WI38 (cell line): ENCODE data around the gene ANKRD33B.

Source experiments
- H3K4me3 ChIP-seq: 2 replicates; pipeline ENCODE4 v1.5.1; 2011; ENCODE audit warnings: low read depth, mild to moderate bottlenecking, control low read depth, low read length
- CTCF ChIP-seq: IDR thresholded peaks from 2 replicates; pipeline ENCODE4 v1.5.1; 2012; ENCODE audit warnings: low read depth, mild to moderate bottlenecking, control low read depth, low read length

The ANKRD33B gene

GRCh38 chr5:10588109-10588775 is 24.4 kb downstream of the ANKRD33B start:
- TF ChIP-seq CTCF, result no peak
- H3K4me3 ChIP-seq, result no peak overlapping the region

GRCh38 chr5:10588779-10589447 is 25.0 kb downstream of the ANKRD33B start:
- no peak overlapping the region for H3K4me3 ChIP-seq
- TF ChIP-seq CTCF, result no peak

DNA sequence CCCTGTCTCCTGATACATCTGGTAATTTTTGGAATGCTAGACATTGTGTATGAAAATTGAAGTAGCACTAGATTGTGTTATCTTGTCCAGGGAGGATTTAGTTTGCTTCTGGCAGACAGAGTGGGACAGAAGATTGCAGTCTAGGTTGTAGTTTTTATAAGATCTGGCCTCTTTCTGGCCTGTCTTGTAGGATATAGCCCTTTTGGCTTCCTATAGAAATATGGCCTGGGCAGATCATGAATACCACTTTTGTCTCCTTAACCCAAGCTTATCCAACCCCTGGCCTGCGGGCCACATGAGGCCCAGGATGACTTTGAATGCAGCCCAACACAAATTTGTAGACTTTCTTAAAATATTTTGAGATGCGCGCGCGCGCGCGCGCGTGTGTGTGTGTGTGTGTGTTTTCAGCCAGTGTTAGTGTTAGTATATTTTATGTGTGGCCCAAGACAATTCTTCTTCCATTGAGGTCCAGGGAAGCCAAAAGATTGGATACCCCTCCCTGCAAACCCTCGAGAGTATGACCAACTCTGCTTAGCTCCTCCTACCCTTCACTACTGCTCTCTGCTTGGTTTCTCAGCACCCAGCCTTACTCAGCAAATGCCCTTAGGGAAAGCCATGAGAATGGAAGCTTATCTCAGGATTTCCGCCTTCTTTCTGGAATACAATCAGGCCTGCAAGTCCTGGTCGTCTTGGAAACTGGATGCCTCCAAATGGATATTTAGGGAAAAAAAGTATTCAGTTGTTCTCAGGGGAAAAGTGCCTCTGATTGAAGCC is 26.5 kb downstream of the ANKRD33B start:
- TF ChIP-seq CTCF, result no peak
- H3K4me3 ChIP-seq, result no peak overlapping the region

GRCh38 chr5:10591159-10591558 is 27.3 kb downstream of the ANKRD33B start:
- H3K4me3 ChIP-seq, result no peak overlapping the region
- no peak for TF ChIP-seq CTCF

DNA sequence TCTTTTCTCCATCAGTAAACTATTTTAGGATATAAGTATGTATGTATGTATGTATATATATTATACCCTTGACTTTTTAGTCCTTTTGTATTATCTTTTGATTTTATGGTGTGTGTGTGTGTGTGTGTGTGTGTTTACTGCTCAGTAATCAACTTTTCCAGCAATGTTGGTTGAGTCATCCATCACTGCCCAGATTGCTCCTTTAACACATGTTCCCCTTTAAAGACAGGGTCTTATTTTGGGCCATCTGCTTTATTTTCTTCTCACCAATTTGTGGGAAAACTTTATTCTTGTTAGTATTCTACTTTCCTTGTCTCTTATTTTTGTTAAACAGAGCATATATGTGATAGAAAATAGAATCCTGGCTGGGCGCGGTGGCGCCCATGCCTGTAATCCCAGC is 28.1 kb downstream of the ANKRD33B start:
- TF ChIP-seq CTCF, result no peak

DNA sequence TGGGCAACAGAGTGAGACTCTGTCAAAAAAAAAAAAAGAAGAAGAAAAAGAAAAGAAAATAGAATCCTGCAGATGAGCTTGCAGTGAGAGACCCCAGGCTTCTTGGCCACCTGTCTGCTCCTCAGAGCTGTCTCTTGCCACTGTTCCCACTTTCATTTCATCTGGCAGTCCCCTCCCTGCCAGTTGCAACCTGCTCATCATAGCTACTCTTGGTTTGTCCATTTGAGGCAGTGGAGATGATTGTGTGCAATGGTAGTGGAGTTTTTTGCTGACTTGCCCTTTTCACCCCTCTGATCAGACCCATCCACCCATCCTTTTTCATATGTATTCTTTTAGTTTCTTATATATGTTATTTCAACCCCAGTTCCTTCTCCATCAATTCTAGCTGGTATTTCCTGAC is 28.7 kb downstream of the ANKRD33B start:
- H3K4me3 ChIP-seq, result no peak overlapping the region
- no peak for TF ChIP-seq CTCF

More for the DNA sequence above, 28.1 kb downstream of the ANKRD33B start:
- no peak overlapping the region for H3K4me3 ChIP-seq
